DND-41 (cell line): ENCODE data around the gene SYNE4.
A peak's percentile ranks its signal among the peaks of the same experiment; 100 is the strongest.
"Not testable (repeated sequence)": the region's sequence is repeated elsewhere in the genome, so short reads cannot be mapped to it uniquely, and the experiment has no call there.

ENCODE experiments used
- ATAC-seq: fragments of 200-7000 bp; cut with Tn5 transposase; 3 replicates; pipeline ENCODE4 v1.9.1; 2021; ENCODE audit warnings: low read depth; ENCODE audit not compliant: insufficient read depth
- DNase-seq: peaks from one replicate; pipeline ENCODE4 v3.0.0-alpha.2; 2020
- H2AFZ ChIP-seq: 2 replicates; pipeline ENCODE4 v1.6.0; 2012; ENCODE audit warnings: low read depth, low read length
- H3K27ac ChIP-seq: 2 replicates; pipeline ENCODE4 v1.5.1; 2012; ENCODE audit warnings: low read length, inconsistent platforms
- H3K27me3 ChIP-seq: fragments of 200-600 bp; sonication (generic); 2 replicates; pipeline ENCODE4 v1.6.0; 2012; ENCODE audit warnings: low read length, mild to moderate bottlenecking, inconsistent platforms; ENCODE audit not compliant: insufficient read depth, poor library complexity
- H3K36me3 ChIP-seq: 2 replicates; pipeline ENCODE4 v1.5.1; 2012; ENCODE audit warnings: low read length, inconsistent platforms; ENCODE audit not compliant: insufficient read depth
- H3K4me1 ChIP-seq: 2 replicates; pipeline ENCODE4 v1.5.1; 2012; ENCODE audit warnings: mild to moderate bottlenecking, low read length; ENCODE audit not compliant: insufficient read depth
- H3K4me2 ChIP-seq: 2 replicates; pipeline ENCODE4 v1.6.0; 2012; ENCODE audit warnings: mild to moderate bottlenecking, moderate library complexity, low read length, inconsistent platforms; ENCODE audit not compliant: insufficient read depth
- H3K4me3 ChIP-seq, 2 experiments: fragments of 200-600 bp in 1 of 2; shearing (Covaris generic) in 1 of 2; 2 replicates each; pipeline ENCODE4 v1.5.1; 2012 to 2016; ENCODE audit warnings: inconsistent platforms in 2 of 2, low read length in 2 of 2, mild to moderate bottlenecking in 2 of 2, low read depth in 1 of 2, moderate library complexity in 1 of 2
- H3K79me2 ChIP-seq: 2 replicates; pipeline ENCODE4 v1.6.0; 2012; ENCODE audit warnings: low read length, inconsistent platforms; ENCODE audit not compliant: insufficient read depth
- H3K9ac ChIP-seq: 2 replicates; pipeline ENCODE4 v1.6.0; 2012; ENCODE audit warnings: low read depth, mild to moderate bottlenecking, inconsistent platforms, low read length, moderate library complexity
- H3K9me3 ChIP-seq: 2 replicates; pipeline ENCODE4 v1.5.1; 2012; ENCODE audit warnings: low read length, moderate library complexity, mild to moderate bottlenecking, inconsistent platforms; ENCODE audit not compliant: insufficient read depth, severe bottlenecking
- H4K20me1 ChIP-seq: 2 replicates; pipeline ENCODE4 v1.6.0; 2012; ENCODE audit warnings: low read length; ENCODE audit not compliant: insufficient read depth
- CTCF ChIP-seq: IDR thresholded peaks from 2 replicates; pipeline ENCODE4 v1.5.1; 2012; ENCODE audit warnings: borderline replicate concordance, low read length, moderate library complexity, mild to moderate bottlenecking; ENCODE audit not compliant: poor library complexity, severe bottlenecking; ENCODE audit errors: extremely low read depth
- EZH2 ChIP-seq: IDR thresholded peaks from 3 replicates; pipeline ENCODE4 v1.6.1; 2012; ENCODE audit warnings: borderline replicate concordance, low read depth, mild to moderate bottlenecking, moderate library complexity, low read length, inconsistent platforms; ENCODE audit not compliant: severe bottlenecking

The SYNE4 gene

GRCh38 chr19:35986664-35987570 is 21.7 kb downstream of the SYNE4 start:
- peak; percentile 45; the same call in 2 of the 3 replicates for ATAC-seq
- H3K9me3 ChIP-seq, result no peaks in the 10 kb centered on the region
- no peak for DNase-seq
- no peak overlapping the region for H3K27ac ChIP-seq
- no peaks in the 10 kb centered on the region for H3K79me2 ChIP-seq
- TF ChIP-seq EZH2, result no peak
- no peak for TF ChIP-seq CTCF
- no peaks in the 10 kb centered on the region for H3K36me3 ChIP-seq
- H3K27me3 ChIP-seq, result peaks cover 21% of the 10 kb centered on the region
- H3K4me2 ChIP-seq, result peak overlapping the region; percentile 22; the same call in 1 of the 2 replicates
- no peak overlapping the region for H3K9ac ChIP-seq
- H3K4me3 ChIP-seq, result no peak overlapping the region
- no peak overlapping the region for H2AFZ ChIP-seq
- H4K20me1 ChIP-seq, result no peaks in the 10 kb centered on the region; the same call in 1 of the 2 replicates
- no peaks in the 10 kb centered on the region for H3K4me1 ChIP-seq

DNA sequence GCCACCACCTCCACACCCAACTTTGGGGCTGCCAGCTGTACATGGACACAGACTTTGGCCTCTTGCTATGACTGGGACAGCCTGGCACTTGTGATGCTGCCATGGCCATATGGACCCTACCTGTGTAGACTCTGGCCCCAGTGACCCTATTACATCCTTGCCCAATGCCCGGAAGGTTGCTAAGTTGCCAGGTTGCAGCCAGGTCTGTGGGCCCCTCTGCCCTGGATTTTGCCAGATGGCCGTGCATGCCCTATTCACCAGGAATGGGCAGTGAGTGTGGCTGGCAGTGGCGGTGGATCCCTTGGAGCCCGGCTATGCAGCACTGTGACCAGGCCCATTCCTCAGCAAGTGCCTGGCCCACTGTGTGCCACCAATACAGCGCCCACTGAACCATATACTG is 22.5 kb downstream of the SYNE4 start:
- Histone ChIP-seq H3K27me3 (peaks cover 21% of the 10 kb centered on the region), H3K4me3 (no peak overlapping the region), H2AFZ (no peak overlapping the region), H3K9ac (no peak overlapping the region), H3K36me3 (no peaks in the 10 kb centered on the region), H3K4me2 (no peak overlapping the region), H3K27ac (no peak overlapping the region), H4K20me1 (no peaks in the 10 kb centered on the region; the same call in 1 of the 2 replicates), H3K9me3 (no peaks in the 10 kb centered on the region), H3K4me1 (no peaks in the 10 kb centered on the region), H3K79me2 (no peaks in the 10 kb centered on the region)
- ATAC-seq (no peak), DNase-seq (no peak)
- TF ChIP-seq EZH2 (no peak), CTCF (no peak)

GRCh38 chr19:35983177-35983576 is 25.4 kb downstream of the SYNE4 start:
- no peaks in the 10 kb centered on the region for H3K9me3 ChIP-seq
- no peak for DNase-seq
- no peak overlapping the region for H3K4me2 ChIP-seq
- TF ChIP-seq EZH2 (no peak), CTCF (no peak)
- no peaks in the 10 kb centered on the region for H3K79me2 ChIP-seq
- H2AFZ ChIP-seq, result no peak overlapping the region
- H3K9ac ChIP-seq, result no peak overlapping the region
- peaks cover 21% of the 10 kb centered on the region for H3K27me3 ChIP-seq
- no peaks in the 10 kb centered on the region for H3K36me3 ChIP-seq
- ATAC-seq, result no peak
- no peaks in the 10 kb centered on the region; the same call in 1 of the 2 replicates for H4K20me1 ChIP-seq
- H3K27ac ChIP-seq, result no peak overlapping the region
- no peak overlapping the region for H3K4me3 ChIP-seq
- no peaks in the 10 kb centered on the region for H3K4me1 ChIP-seq

GRCh38 chr19:35980997-35981396 is 27.6 kb downstream of the SYNE4 start:
- not testable (repeated sequence) for DNase-seq, ATAC-seq, H3K27me3 ChIP-seq, H3K4me2 ChIP-seq, H3K9ac ChIP-seq, H3K79me2 ChIP-seq, H3K4me1 ChIP-seq, H3K27ac ChIP-seq, H3K9me3 ChIP-seq, H3K36me3 ChIP-seq, H2AFZ ChIP-seq, H3K4me3 ChIP-seq, H4K20me1 ChIP-seq
